ENCODE results near the gene TTC34.

GRCh38 chr1:2822621-2823145, 21.2 kb upstream of the TTC34 start:
- no peak for TF ChIP-seq ZNF274 (IDR thresholded peaks at IDR 0.05; ENCODE audit: low read depth, low read length)
- TF ChIP-seq JUND (IDR thresholded peaks at IDR 0.05) = no peak
- no peak for TF ChIP-seq SIN3A (IDR thresholded peaks at IDR 0.05; ENCODE audit: low read depth)
- no peak for TF ChIP-seq YY1 (IDR thresholded peaks at IDR 0.05; ENCODE audit: extremely low read depth, insufficient replicate concordance, low read depth, low read length)
- no peak for TF ChIP-seq RAD21 (IDR thresholded peaks at IDR 0.05; ENCODE audit: low read depth)
- TF ChIP-seq, protein P1, sequence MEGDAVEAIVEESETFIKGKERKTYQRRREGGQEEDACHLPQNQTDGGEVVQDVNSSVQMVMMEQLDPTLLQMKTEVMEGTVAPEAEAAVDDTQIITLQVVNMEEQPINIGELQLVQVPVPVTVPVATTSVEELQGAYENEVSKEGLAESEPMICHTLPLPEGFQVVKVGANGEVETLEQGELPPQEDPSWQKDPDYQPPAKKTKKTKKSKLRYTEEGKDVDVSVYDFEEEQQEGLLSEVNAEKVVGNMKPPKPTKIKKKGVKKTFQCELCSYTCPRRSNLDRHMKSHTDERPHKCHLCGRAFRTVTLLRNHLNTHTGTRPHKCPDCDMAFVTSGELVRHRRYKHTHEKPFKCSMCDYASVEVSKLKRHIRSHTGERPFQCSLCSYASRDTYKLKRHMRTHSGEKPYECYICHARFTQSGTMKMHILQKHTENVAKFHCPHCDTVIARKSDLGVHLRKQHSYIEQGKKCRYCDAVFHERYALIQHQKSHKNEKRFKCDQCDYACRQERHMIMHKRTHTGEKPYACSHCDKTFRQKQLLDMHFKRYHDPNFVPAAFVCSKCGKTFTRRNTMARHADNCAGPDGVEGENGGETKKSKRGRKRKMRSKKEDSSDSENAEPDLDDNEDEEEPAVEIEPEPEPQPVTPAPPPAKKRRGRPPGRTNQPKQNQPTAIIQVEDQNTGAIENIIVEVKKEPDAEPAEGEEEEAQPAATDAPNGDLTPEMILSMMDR (IDR thresholded peaks at IDR 0.05 in 2 of 3, conservative IDR thresholded peaks at IDR 0.05 in 1 of 3; ENCODE audit: borderline replicate concordance in 1 of 3, insufficient read depth in 1 of 3, low read depth in 2 of 3, low read length in 2 of 3) = no peak
- TF ChIP-seq SP1 (IDR thresholded peaks at IDR 0.05; ENCODE audit: low read depth) = no peak
- TF ChIP-seq EZH2phosphoT487 (IDR thresholded peaks at IDR 0.05; ENCODE audit: borderline replicate concordance) = no peak
